GM18526 (cell line): ENCODE results near the gene DLAT.

ENCODE experiments used
- POLR2A ChIP-seq: IDR thresholded peaks from 3 replicates; pipeline ENCODE4 v1.6.1; 2011; ENCODE audit not compliant: insufficient read length; ENCODE audit errors: extremely low read depth

The DLAT gene

DNA sequence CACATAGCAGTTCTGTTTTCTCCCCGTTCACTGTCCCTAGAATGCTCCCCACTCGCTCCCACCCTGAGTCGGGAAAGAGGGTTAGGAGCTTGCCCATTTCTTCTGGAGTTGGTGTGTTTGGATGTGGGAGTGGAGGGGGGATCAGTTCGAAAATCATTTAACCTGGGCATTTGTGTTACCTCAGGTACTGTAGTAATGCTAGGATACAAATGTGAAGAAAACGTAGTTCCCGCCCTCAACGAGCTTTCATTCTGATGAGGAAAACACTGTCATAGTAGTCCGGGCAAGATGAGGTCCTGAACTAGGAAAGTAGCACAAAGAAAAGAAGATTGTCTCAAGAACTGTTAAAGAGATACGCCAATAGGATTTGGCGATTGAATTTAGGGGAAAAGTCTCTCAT is 62.0 kb downstream of the DLAT start:
- TF ChIP-seq POLR2A: no peak

DNA sequence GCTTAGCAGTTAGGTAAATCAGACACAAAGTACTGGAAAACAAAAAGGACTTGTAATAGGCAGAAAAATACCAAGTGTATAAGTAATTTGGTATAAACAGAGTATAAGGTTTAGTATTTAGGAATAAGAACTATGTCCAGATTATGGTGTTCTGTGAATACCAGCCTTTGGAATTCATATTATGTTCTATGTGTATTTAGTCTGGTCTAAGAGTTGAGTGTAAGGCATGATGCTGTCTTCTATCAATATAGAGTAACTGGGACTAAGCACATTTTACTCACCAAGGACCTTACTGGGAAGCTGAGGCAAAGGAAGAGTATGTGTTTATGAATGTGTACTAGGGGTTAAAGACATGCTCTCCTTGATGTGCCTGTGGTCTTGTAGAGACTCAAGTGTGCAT is 71.0 kb downstream of the DLAT start:
- TF ChIP-seq POLR2A: no peak

GRCh38 chr11:112097734-112098528 is 72.7 kb downstream of the DLAT start:
- no peak for TF ChIP-seq POLR2A

- no peak for TF ChIP-seq POLR2A
These were observed 75.3 kb downstream of the DLAT start for GRCh38 chr11:112100462-112100861.

DNA sequence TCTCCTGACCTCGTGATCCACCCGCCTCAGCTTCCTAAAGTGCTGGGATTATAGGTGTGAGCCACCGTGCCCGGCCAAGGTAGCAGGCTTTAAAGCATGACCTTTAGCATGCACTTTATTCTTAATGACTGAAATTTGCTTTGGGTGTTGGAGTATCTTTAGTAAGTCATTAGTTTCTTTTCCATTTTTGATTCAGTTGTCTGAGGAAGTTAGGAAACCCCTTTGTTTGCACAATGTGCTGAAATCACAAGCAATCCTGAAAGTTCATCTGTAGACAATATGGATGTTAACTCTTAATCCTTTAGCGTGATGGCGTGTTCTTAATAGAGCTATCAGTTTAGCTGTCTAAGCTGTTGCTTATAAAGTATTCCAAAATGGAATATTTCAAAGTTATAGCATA is 78.2 kb downstream of the DLAT start:
- no peak for TF ChIP-seq POLR2A

- no peak for TF ChIP-seq POLR2A
These were observed 80.9 kb downstream of the DLAT start for GRCh38 chr11:112106070-112106469.
